PFSK-1 (cell line): ENCODE data around the gene ATF6.

Experiments
- FOXP2 ChIP-seq: optimal IDR thresholded peaks from 2 replicates; pipeline ENCODE3; 2011; ENCODE audit warnings: borderline replicate concordance, control low read depth, inconsistent platforms; ENCODE audit not compliant: insufficient read depth; ENCODE audit errors: extremely low read length, extremely low read depth
- POLR2AphosphoS5 ChIP-seq: IDR thresholded peaks from 2 replicates; pipeline ENCODE4 v1.6.1; 2012; ENCODE audit warnings: low read depth, mild to moderate bottlenecking, control low read depth, low read length, moderate library complexity
- SIN3A ChIP-seq: IDR thresholded peaks from 2 replicates; pipeline ENCODE4 v1.6.1; 2012; ENCODE audit warnings: mild to moderate bottlenecking, low read length, moderate library complexity, borderline replicate concordance; ENCODE audit not compliant: insufficient read depth
- TAF1 ChIP-seq: IDR thresholded peaks from 2 replicates; pipeline ENCODE4 v1.6.1; 2012; ENCODE audit warnings: low read length, control low read depth, borderline replicate concordance; ENCODE audit not compliant: insufficient read depth
- TF ChIP-seq, protein P1 (sequence below), 2 experiments: IDR thresholded peaks; 2 replicates each; pipeline versions ENCODE4 v1.6.1 to v1.8.0; 2011 to 2012; ENCODE audit warnings: low read depth in 2 of 2, low read length in 2 of 2, control low read depth in 1 of 2, inconsistent platforms in 1 of 2, mild to moderate bottlenecking in 1 of 2, moderate library complexity in 1 of 2; ENCODE audit not compliant: insufficient read depth in 1 of 2

Gene ATF6

DNA sequence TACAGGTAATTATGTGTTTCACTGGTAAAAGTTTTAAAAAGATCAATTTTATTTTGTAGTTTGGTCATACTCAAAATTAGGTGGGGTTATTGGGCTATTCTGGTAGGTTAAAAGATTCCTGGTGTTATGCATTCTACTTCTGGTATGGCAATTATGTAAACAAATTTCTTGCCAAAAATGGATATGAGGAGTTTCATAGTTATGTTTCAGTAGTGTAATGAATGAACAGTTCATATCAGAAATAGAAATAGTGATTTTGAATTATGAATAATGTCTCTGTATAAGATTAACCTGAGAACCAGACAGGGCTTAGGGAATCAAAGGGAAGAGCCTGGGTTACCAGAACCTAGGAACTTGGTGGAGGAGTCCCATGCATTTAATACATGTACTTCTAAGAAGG, 15.9 kb downstream of the ATF6 start:
- no peak for TF ChIP-seq FOXP2
- no peak for TF ChIP-seq SIN3A
- TF ChIP-seq, protein P1, sequence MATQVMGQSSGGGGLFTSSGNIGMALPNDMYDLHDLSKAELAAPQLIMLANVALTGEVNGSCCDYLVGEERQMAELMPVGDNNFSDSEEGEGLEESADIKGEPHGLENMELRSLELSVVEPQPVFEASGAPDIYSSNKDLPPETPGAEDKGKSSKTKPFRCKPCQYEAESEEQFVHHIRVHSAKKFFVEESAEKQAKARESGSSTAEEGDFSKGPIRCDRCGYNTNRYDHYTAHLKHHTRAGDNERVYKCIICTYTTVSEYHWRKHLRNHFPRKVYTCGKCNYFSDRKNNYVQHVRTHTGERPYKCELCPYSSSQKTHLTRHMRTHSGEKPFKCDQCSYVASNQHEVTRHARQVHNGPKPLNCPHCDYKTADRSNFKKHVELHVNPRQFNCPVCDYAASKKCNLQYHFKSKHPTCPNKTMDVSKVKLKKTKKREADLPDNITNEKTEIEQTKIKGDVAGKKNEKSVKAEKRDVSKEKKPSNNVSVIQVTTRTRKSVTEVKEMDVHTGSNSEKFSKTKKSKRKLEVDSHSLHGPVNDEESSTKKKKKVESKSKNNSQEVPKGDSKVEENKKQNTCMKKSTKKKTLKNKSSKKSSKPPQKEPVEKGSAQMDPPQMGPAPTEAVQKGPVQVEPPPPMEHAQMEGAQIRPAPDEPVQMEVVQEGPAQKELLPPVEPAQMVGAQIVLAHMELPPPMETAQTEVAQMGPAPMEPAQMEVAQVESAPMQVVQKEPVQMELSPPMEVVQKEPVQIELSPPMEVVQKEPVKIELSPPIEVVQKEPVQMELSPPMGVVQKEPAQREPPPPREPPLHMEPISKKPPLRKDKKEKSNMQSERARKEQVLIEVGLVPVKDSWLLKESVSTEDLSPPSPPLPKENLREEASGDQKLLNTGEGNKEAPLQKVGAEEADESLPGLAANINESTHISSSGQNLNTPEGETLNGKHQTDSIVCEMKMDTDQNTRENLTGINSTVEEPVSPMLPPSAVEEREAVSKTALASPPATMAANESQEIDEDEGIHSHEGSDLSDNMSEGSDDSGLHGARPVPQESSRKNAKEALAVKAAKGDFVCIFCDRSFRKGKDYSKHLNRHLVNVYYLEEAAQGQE (IDR thresholded peaks at IDR 0.05; ENCODE audit: insufficient read depth in 1 of 2, low read depth in 2 of 2, low read length in 2 of 2), result no peak
- no peak for TF ChIP-seq POLR2AphosphoS5
- no peak for TF ChIP-seq TAF1

DNA sequence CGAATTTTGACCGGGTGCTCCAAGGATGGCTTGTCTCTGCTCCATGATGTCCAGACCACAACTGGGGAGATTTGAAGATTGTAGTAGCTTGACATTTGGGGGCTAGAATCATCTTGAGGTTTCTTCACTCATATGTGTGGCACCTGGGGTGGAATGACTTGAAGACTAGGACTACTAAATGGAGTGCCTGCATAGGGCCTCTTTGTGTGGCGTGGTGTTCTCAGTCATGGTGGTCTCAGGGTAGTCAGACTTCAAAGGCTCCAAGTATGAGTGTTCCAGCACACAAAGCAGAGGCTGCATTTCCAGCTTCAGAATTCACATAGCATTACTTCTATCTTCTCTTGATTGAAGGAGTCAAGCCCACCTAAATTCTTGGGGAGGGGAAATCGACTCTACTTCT, 16.8 kb downstream of the ATF6 start:
- TF ChIP-seq POLR2AphosphoS5, result no peak
- TF ChIP-seq FOXP2, result no peak
- TF ChIP-seq, protein P1 (IDR thresholded peaks at IDR 0.05; ENCODE audit: insufficient read depth in 1 of 2, low read depth in 2 of 2, low read length in 2 of 2), result no peak

DNA sequence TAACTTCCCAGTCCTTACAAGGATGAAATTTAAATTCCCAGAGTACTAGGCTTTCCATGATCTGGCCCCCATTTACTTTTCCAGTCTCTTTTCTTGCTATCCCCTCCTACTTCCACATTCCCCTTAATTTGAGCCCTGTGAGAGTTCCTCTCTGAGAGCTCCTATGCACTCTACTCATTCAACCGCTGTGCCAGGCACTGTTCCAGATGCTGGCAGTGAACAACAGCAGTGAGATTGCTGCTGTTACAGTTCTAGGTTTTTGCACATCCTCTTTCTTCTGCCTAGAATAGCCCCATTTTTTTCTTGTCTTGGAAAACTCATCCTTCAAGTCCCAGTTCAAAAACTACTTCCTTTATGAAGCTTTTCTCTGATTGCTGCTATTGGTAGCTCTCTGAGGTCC, 18.8 kb downstream of the ATF6 start:
- TF ChIP-seq POLR2AphosphoS5, result no peak
- TF ChIP-seq TAF1, result no peak
- TF ChIP-seq, protein P1 (IDR thresholded peaks at IDR 0.05; ENCODE audit: insufficient read depth in 1 of 2, low read depth in 2 of 2, low read length in 2 of 2), result no peak
- no peak for TF ChIP-seq FOXP2

DNA sequence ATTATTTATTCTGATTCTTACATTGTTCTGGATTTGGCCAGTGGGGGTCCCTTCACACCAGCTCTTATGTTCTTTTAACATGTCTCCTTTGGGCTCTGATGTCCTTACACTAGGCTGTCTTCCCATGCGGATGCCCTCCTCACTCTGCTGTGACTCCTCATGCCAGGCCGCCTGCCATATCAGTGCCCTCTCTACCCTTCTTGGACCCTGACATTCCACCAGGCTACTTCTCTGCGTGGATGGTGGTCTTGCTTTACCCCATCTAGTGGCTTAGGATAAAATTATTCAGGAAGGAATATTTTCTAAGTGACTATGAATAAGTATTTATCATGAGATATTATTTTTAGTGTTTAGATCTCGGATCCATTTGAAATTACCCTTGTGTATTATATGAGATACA, 21.2 kb downstream of the ATF6 start:
- TF ChIP-seq POLR2AphosphoS5, result no peak
- no peak for TF ChIP-seq TAF1
- TF ChIP-seq, protein P1 (IDR thresholded peaks at IDR 0.05; ENCODE audit: insufficient read depth in 1 of 2, low read depth in 2 of 2, low read length in 2 of 2), result no peak
- TF ChIP-seq FOXP2, result no peak
- TF ChIP-seq SIN3A, result no peak

DNA sequence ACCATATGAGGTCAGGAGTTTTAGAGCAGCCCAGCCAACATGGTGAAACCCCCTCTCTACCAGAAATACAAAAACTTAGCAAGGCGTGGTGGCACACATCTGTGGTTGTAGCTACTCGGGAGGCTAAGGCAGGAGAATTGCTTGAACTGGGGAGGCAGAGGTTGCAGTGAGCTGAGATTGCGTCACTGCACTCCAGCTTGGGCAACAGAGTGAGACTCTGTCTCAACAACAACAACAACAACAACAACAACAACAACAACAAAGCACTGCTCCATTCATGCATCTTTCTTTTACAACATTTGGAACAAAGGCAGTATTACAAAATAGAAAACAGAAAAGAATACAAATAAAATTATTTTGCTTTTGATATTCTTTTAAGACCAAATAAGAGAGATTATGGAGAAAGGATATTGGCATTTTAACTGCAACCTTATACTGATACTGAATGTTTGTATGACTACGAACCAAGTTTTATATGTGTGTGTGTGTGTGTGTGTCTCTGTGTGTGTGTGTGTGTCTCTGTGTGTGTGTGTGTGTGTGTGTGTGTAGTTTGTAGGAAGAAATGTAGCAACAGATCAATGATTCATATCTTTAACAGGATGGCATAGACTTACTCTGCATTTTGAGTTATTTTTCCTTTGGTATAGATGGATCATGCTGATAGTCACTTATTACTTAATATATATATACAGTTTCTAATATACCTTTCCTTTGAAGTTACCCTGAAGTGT, 24.6 kb downstream of the ATF6 start:
- TF ChIP-seq POLR2AphosphoS5, result no peak
- TF ChIP-seq, protein P1 (IDR thresholded peaks at IDR 0.05; ENCODE audit: insufficient read depth in 1 of 2, low read depth in 2 of 2, low read length in 2 of 2), result no peak
- TF ChIP-seq SIN3A, result no peak
- TF ChIP-seq FOXP2, result no peak
- no peak for TF ChIP-seq TAF1
